DND-41 (cell line): ENCODE measurements around the gene DNAJC15.

Experiments used
- ATAC-seq: fragments of 200-7000 bp; cut with Tn5 transposase; 3 replicates; pipeline ENCODE4 v1.9.1; 2021; ENCODE audit warnings: low read depth; ENCODE audit not compliant: insufficient read depth
- DNase-seq: peaks from one replicate; pipeline ENCODE4 v3.0.0-alpha.2; 2020
- H2AFZ ChIP-seq: 2 replicates; pipeline ENCODE4 v1.6.0; 2012; ENCODE audit warnings: low read depth, low read length
- H3K27ac ChIP-seq: 2 replicates; pipeline ENCODE4 v1.5.1; 2012; ENCODE audit warnings: low read length, inconsistent platforms
- H3K27me3 ChIP-seq: fragments of 200-600 bp; sonication (generic); 2 replicates; pipeline ENCODE4 v1.6.0; 2012; ENCODE audit warnings: low read length, mild to moderate bottlenecking, inconsistent platforms; ENCODE audit not compliant: insufficient read depth, poor library complexity
- H3K36me3 ChIP-seq: 2 replicates; pipeline ENCODE4 v1.5.1; 2012; ENCODE audit warnings: low read length, inconsistent platforms; ENCODE audit not compliant: insufficient read depth
- H3K4me1 ChIP-seq: 2 replicates; pipeline ENCODE4 v1.5.1; 2012; ENCODE audit warnings: mild to moderate bottlenecking, low read length; ENCODE audit not compliant: insufficient read depth
- H3K4me2 ChIP-seq: 2 replicates; pipeline ENCODE4 v1.6.0; 2012; ENCODE audit warnings: mild to moderate bottlenecking, moderate library complexity, low read length, inconsistent platforms; ENCODE audit not compliant: insufficient read depth
- H3K4me3 ChIP-seq, 2 experiments: fragments of 200-600 bp in 1 of 2; shearing (Covaris generic) in 1 of 2; 2 replicates each; pipeline ENCODE4 v1.5.1; 2012 to 2016; ENCODE audit warnings: inconsistent platforms in 2 of 2, low read length in 2 of 2, mild to moderate bottlenecking in 2 of 2, low read depth in 1 of 2, moderate library complexity in 1 of 2
- H3K79me2 ChIP-seq: 2 replicates; pipeline ENCODE4 v1.6.0; 2012; ENCODE audit warnings: low read length, inconsistent platforms; ENCODE audit not compliant: insufficient read depth
- H3K9ac ChIP-seq: 2 replicates; pipeline ENCODE4 v1.6.0; 2012; ENCODE audit warnings: low read depth, mild to moderate bottlenecking, inconsistent platforms, low read length, moderate library complexity
- H3K9me3 ChIP-seq: 2 replicates; pipeline ENCODE4 v1.5.1; 2012; ENCODE audit warnings: low read length, moderate library complexity, mild to moderate bottlenecking, inconsistent platforms; ENCODE audit not compliant: insufficient read depth, severe bottlenecking
- H4K20me1 ChIP-seq: 2 replicates; pipeline ENCODE4 v1.6.0; 2012; ENCODE audit warnings: low read length; ENCODE audit not compliant: insufficient read depth
- EZH2 ChIP-seq: IDR thresholded peaks from 3 replicates; pipeline ENCODE4 v1.6.1; 2012; ENCODE audit warnings: borderline replicate concordance, low read depth, mild to moderate bottlenecking, moderate library complexity, low read length, inconsistent platforms; ENCODE audit not compliant: severe bottlenecking
- TF ChIP-seq, protein P1 (sequence below): IDR thresholded peaks from 2 replicates; pipeline ENCODE4 v1.5.1; 2012; ENCODE audit warnings: borderline replicate concordance, low read length, moderate library complexity, mild to moderate bottlenecking; ENCODE audit not compliant: poor library complexity, severe bottlenecking; ENCODE audit errors: extremely low read depth

The DNAJC15 gene

DNA sequence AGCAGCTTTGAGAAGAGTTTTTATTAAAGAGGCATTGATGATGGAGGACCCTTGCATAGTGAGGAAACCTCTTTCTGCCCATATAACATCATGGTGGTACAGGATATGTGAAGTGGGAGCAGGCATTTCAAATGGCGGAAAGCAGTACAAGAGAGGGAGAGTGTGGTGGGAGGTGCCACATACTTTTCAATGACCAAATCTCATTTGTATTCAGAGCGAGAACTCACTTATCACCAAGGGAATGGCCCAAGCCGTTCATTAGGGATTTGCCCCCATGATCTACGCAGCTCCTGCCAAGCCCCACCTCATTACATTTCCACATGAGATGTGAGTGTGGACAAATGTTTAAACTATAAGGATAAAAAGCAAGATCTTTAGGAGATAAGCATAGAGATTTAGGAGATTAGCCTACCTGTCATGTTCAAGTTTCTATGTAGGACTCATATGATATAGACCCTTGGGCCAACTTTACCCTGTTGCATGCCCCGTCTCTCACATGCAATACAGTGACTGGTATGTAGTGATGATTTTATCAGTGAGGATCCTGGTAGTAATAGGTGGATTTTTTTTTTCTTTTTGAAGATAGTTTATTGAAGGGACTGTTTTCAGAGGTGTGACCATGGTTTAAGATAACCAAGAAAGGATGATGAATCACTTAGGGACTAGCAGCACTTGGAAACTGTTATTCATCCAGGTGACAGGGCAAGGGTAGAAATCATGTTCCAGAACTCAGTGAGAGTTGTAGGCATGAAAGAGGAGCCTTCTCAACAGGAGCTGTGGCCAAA is 38.3 kb downstream of the DNAJC15 start:
- no peaks in the 10 kb centered on the region; the same call in 1 of the 2 replicates for H3K79me2 ChIP-seq
- H3K4me3 ChIP-seq = no peak overlapping the region
- DNase-seq (no peak), ATAC-seq (no peak)
- peaks cover 22% of the 10 kb centered on the region for H3K4me1 ChIP-seq
- no peak for TF ChIP-seq EZH2
- TF ChIP-seq, protein P1, sequence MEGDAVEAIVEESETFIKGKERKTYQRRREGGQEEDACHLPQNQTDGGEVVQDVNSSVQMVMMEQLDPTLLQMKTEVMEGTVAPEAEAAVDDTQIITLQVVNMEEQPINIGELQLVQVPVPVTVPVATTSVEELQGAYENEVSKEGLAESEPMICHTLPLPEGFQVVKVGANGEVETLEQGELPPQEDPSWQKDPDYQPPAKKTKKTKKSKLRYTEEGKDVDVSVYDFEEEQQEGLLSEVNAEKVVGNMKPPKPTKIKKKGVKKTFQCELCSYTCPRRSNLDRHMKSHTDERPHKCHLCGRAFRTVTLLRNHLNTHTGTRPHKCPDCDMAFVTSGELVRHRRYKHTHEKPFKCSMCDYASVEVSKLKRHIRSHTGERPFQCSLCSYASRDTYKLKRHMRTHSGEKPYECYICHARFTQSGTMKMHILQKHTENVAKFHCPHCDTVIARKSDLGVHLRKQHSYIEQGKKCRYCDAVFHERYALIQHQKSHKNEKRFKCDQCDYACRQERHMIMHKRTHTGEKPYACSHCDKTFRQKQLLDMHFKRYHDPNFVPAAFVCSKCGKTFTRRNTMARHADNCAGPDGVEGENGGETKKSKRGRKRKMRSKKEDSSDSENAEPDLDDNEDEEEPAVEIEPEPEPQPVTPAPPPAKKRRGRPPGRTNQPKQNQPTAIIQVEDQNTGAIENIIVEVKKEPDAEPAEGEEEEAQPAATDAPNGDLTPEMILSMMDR = no peak
- H3K27ac ChIP-seq = no peak overlapping the region
- H3K9me3 ChIP-seq = no peaks in the 10 kb centered on the region
- H3K4me2 ChIP-seq = no peak overlapping the region
- H3K27me3 ChIP-seq = no peaks in the 10 kb centered on the region
- no peaks in the 10 kb centered on the region for H4K20me1 ChIP-seq
- no peaks in the 10 kb centered on the region for H3K36me3 ChIP-seq
- no peak overlapping the region for H2AFZ ChIP-seq
- no peak overlapping the region for H3K9ac ChIP-seq

DNA sequence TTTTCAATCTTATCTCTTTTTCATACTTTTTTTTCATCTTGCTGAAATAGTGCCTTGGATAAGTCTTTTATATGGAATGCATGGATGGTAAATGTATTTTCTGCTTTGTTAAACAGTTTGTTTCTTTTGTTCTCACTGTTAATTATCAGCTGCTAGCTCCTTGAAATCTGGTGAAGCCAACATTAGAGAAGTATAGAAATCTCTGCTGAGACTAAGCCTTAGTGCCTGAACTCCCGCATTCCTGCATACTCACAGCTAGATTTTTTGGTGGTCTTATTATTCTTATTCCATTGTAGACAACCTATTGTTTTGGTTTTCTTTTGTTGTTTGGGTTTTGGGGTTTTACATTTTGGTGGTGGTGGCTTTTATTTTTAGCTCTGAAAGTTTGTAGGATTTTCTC is 48.4 kb downstream of the DNAJC15 start:
- Histone ChIP-seq H3K36me3 (peaks cover 5% of the 10 kb centered on the region; the same call in 1 of the 2 replicates), H3K4me3 (no peak overlapping the region), H3K27ac (no peak overlapping the region), H3K9ac (no peak overlapping the region), H3K9me3 (no peaks in the 10 kb centered on the region), H4K20me1 (no peaks in the 10 kb centered on the region), H3K4me1 (no peaks in the 10 kb centered on the region), H3K79me2 (no peaks in the 10 kb centered on the region), H3K4me2 (no peak overlapping the region), H3K27me3 (no peaks in the 10 kb centered on the region), H2AFZ (no peak overlapping the region)
- no peak for TF ChIP-seq EZH2
- TF ChIP-seq, protein P1 = no peak
- no peak for DNase-seq
- no peak for ATAC-seq

DNA sequence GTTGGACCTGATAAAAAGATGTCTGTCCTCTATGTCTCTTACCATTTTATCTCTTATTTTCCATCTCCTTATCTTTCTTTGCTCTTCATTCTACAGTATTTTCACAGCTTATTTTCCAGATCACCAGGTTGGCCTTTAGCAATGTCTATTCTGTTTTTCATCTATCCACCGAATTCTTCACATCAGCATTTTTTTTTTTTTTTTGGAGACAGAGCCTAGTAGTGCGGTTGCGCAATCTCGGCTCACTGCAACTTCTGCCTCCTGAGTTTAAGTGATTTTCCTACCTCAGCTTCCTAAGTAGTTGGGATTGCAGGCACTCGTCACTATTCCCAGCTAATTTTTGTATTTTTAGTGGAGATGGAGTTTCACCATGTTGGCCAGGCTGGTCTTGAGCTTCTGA is 49.0 kb downstream of the DNAJC15 start:
- no peak overlapping the region for H3K4me3 ChIP-seq
- H3K4me1 ChIP-seq = no peaks in the 10 kb centered on the region
- H3K9ac ChIP-seq = no peak overlapping the region
- H3K27me3 ChIP-seq = no peaks in the 10 kb centered on the region
- DNase-seq (no peak), ATAC-seq (no peak)
- no peaks in the 10 kb centered on the region for H3K9me3 ChIP-seq
- peaks cover 5% of the 10 kb centered on the region; the same call in 1 of the 2 replicates for H3K36me3 ChIP-seq
- no peaks in the 10 kb centered on the region for H3K79me2 ChIP-seq
- TF ChIP-seq, protein P1 = no peak
- no peak for TF ChIP-seq EZH2
- no peaks in the 10 kb centered on the region for H4K20me1 ChIP-seq
- no peak overlapping the region for H2AFZ ChIP-seq
- H3K27ac ChIP-seq = no peak overlapping the region
- no peak overlapping the region for H3K4me2 ChIP-seq
